ENCODE results near the gene ALDH8A1.

Gene ALDH8A1

DNA sequence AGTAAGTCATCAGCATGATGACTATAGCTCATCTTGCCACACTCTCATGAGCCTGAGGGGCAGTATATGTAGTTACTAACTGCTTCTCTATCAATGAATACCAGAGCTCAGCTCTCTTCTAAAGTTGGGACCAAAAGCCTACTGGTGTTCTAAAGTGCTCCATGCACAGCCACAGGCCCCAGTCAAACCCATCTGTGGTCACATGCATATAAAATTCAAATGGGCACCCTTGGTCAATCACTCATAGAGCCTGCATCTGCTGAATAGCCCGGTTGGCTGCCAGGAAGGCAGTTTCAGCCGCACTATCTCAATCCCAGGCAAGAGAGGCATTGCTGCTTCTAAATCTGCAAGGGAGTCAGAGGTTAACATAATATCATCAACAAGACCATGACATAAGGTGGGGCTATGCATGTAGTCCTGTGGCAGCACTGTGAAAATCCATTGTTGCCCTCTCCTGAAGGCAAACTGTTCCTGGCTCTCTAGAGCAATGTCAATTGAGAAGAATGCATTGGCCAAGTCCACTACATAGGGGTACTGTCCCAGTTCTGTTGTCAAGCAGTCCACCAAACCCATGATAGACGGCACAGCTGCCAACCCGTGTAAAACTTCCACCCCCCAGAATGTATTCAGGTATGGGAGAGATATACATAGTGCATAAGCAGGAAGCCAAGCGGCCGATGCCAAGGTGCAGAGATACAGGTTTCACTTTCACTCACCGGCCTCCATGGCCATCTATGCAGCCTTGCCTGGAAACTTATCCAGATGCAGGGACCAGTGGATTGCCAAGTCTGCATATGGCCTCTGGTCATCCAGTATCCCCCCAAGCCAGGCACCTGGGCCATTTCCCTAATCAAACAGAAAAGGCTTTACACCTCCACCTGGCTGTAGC is 76.2 kb downstream of the ALDH8A1 start:
- DNase-seq (ENCODE audit: low read depth in 1 of 2, low spot score in 1 of 2), result no peak

GRCh38 chr6:134870677-134871498 is 79.0 kb downstream of the ALDH8A1 start:
- no peak for DNase-seq (ENCODE audit: low read depth in 1 of 2, low spot score in 1 of 2)

DNA sequence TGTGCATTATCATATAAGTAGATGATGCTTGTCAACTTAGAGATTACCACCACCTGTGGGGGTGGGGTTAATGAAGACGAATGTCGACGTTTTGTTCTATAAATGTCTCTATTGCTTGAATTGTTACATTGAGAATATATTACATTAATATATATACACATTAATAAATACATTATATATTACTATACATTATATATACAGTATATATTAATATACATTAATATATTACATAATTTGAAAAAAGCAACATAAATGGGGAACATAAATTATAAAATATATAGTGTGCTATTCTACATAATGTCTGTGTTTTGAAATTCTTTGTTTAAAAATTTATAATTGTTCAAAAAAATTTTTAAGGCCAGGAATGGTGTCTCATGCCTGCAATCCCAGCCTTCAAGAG is 81.1 kb downstream of the ALDH8A1 start:
- no peak for DNase-seq (ENCODE audit: low read depth in 1 of 2, low spot score in 1 of 2)
